EL (cell line): ENCODE measurements around the gene SERPINE3.

Source experiments
- DNase-seq: peaks from one replicate; pipeline ENCODE4 v3.0.0-alpha.2; 2016

SERPINE3 gene

DNA sequence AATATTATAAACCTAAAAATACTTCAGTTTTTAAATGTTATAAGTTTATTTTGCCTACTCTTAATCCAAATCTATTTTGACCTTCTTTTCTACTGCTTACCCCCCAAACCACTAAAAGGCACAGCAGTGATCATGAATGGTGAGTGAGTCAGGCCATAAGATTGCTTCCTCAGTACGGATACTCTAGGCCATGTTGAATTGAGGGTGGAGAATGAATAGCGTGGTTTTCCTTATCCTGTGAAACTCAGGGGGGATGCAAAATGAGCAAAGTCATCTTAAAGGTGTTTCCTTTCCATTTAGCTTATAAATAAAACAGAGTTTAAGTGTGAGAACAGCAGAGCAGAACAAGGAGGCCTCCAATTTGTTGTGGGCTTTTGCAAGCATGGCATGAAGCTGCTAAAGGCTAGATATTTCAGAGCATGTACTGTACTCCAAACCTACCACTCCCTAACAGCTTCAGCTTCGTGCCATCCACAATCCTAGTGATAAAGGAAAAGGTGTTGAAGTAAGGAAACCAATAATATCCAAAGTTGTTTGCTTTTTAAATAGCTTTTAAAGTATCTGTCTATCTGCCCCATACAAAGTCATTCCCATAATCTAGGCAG is 25.0 kb downstream of the SERPINE3 start:
- peak; percentile 69 for DNase-seq

DNA sequence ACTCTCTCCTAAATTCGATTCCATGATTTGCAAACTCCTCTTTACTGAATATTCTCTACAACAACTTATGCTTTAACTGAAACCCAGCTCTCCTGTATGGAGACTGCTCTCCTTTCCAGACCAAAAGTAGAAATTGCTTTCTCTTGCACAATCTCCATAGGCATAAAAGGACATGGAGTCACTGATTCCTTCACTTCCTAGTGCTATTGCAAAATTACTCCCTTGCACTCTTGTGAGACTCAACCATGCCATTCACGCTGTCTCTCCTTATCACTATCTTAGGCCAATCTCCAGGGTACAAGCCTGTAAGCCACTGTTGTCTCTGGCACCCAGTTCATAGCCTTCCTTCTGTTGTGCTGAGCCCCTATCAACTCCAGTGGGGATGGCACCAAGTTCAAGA is 30.6 kb downstream of the SERPINE3 start:
- peak; percentile 18 for DNase-seq

DNA sequence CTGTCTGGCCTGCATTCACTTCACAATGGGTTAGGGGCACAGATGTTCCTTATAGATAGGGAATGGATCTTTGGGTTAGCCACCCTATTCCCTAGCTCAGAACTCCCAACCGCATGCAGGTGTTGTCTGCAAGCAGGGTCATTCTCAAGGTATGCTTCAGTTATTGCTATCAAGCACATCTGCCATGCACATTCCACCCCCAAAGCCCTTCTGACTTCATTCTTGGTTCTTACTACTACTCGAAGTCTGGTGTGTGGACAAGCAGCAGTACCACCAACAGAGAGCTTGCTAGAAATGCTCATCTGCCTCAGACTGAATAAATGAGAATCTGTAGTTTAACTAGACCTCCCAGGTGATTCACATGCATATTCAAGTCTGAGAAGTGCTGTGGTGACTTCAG is 31.3 kb downstream of the SERPINE3 start:
- DNase-seq: no peak

DNA sequence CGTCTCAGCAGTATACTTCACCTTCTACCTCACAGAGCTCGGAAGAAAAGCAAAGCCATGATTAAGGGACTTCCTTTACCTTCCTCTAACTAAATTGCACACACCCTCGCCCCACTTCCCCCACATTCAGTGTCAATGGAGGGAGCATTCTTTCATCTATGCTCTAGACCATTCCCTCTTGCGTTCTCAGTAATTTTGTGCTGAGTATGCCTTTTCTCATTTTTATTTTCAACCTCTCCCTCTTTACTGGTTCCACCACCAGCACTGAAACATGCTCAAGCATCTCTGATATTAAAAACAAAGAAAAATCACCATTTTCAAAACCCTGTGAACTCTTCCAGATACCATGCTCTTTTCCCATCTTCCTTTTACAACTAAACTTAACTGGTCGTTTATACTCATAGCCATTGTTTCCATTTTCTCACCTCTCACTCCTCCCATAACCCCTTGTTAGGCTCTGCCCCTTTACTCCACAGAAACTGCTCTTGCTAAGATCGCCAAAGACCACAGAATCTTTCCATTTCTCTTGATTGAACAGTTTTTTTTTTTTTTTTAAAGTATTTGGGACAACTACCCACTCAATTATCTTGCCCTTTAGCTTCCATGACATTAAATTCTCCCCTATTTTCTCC is 32.4 kb downstream of the SERPINE3 start:
- no peak for DNase-seq

DNA sequence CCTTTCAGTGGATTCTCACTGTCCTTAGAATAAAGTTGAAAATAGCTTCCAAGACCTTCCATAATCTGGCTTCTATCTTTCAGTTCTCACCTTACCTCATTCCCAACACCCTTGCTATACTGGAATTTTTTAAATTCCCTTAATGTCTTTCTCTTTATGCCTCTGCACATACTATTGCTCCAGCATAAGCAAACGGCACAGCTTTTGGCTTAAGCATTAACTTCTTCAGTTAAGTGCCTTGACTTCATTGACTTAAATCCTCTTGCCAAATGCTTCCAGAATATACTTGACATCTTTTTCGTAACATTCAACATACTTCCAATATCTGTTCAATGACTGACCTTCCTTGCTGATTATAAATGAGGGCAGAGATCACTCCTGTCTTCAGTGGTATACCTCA is 34.0 kb downstream of the SERPINE3 start:
- no peak for DNase-seq

DNA sequence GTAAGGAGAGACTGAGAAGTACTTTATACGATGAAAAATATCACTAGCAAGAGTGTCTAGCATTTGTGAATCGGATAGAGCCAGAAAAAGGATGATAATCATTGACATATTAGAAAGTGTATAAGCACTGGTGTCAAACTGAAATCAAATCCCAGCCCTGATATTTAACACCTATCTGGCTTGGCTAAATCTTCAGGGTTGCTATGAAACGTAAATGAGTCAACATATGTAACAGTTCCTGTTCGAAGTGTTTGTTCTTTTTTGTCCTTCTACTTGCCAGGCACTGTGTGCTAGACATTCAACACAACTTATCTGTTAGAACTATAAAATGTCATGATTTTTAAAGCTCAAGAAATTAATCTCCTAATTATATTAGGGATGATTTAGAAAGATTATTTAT is 40.8 kb downstream of the SERPINE3 start:
- DNase-seq: no peak

DNA sequence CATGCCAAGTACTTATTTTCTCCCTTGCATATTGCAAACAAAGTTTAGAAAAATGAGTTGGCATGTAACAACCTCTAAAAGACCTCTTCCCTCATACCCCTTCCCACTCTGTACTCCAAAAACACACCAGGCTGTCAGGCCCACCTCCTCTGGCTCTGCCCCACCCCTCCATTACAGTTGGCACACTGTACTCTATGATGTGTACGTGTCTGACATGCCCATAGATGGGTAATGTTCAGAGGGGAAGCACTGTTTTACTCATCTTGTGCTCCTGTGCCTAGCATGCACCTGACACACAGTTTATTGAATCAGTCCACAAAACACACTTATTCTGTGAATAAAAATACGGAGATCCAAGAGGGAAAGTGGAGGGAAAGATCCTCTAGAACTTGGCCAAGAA is 45.6 kb downstream of the SERPINE3 start:
- DNase-seq: no peak

DNA sequence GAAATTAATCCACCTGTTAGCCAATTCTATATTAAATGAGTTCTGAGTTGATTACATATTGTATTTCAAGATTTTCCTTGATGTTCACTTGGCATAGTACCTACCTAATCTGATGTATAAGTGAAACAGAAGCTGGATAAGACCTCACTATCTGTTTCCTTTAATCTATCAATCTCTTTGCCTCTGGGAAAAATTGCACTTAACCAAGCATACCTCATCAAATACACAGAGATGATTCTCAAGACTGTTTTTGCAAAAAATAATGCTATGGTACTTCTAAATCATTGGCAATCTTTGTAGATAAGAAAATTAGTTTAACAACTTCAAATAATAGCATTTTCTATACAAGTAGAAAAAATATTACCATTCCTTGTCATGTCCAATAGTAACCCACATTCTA is 55.2 kb downstream of the SERPINE3 start:
- DNase-seq: no peak

DNA sequence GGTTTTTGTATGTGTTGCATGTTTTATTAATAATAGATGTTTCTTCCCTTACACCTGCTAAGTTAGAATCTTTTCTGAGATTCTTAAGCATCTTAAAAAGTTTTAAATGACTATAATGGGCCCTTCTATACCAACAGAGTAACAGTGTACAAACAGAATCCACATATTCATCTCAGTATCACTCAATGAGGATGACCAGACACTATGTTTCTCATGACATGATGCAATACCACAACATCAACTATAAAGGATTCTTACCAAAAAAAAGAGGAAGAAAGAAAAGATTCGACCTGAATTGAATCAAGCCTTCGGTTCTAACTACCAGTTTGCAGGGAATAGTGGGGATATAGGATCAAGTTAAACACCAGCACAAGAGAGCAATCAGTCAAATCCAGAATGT is 56.9 kb downstream of the SERPINE3 start:
- DNase-seq: no peak

DNA sequence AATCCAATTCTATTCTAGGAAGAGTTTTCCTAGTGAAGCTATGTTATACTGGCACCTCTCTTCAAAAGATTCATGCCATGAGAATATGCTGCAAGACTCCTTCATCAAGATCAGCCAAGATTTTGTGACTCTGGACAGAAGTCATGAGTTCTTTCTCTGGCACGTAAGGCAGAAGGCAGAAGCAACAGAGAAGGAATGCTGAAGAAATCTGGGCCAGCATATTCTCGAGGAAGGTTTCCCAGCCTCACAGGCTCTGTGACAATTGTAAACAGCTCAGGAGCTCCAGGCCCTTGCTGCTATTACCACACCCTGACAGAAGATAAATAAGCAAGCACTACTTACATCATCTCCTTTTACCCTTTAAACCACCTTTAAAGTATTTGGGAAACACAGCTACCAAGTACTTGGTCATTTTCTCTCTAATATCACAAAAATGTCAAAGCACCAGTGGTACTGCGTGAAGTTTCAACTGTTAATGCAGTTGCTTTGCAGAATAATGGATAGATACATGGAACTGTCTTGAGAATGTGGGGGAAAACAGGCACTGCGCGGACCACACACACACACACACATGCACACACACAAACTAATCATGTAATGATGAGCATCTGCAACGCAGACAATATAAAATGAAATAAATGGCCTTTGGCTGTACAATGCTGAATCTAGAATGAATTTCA is 57.9 kb downstream of the SERPINE3 start:
- peak; percentile 42 for DNase-seq

DNA sequence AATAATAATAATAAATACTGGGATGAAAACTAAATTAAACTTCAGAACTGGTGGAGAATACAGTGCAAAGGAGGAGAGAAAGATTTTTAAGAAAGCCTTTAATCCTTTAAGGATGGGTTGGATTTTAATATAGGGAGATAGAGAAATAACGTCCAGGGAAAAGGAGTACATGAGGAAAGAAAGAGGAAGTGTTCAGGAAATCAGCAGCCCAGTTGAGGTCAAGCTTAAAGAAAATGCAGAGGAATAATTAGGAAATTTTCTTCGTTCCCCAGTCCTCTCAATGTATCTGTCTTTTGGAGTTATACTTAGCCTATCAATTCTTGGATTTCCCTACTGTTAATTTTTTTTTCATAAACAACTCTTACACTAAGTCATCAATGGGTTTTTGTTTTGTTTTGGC is 65.7 kb downstream of the SERPINE3 start:
- no peak for DNase-seq

DNA sequence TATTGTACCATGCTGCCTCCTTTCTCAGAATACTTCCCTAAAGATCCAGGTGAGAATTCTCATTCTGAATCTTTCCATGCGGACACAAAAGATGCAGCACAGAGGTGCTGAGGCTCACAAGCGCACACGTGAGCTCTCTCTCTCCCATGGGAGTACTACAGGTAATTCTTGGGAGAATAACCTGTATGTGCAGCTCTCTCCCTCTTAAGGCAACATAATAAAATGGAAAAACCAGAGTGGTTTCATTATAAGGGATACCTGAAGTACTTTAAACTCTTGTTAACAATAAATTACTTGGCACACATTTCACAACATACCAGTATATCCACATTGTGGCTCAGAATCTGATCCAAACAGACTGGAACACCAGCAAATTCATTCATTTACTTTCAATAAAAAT is 72.9 kb downstream of the SERPINE3 start:
- no peak for DNase-seq
